Ishikawa (cell line): ENCODE measurements around the gene POU4F3.

ENCODE experiments used
- CEBPB ChIP-seq: IDR thresholded peaks from 2 replicates; pipeline ENCODE4 v1.6.1; 2012
- ZBTB7A ChIP-seq: IDR thresholded peaks from 2 replicates; pipeline ENCODE4 v1.6.1; 2012; ENCODE audit warnings: low read depth

- TF ChIP-seq ZBTB7A (no peak), CEBPB (no peak)
Observed at GRCh38 chr5:146345240-146345577, 6.6 kb downstream of the POU4F3 start.
